ENCODE data around the gene FANCC.
"Not testable (repeated sequence)": the region's sequence is repeated elsewhere in the genome, so short reads cannot be mapped to it uniquely, and the experiment has no call there.

Gene FANCC

GRCh38 chr9:95277509-95277908 lies 40.0 kb downstream of the FANCC start:
- no peak for DNase-seq

- DNase-seq: no peak
These were observed 41.0 kb downstream of the FANCC start for GRCh38 chr9:95276395-95276954.

GRCh38 chr9:95274160-95274559 lies 43.3 kb downstream of the FANCC start:
- not testable (repeated sequence) for DNase-seq

- no peak for DNase-seq
These were observed 44.0 kb downstream of the FANCC start for GRCh38 chr9:95273369-95274022.

- DNase-seq: no peak
These were observed 44.7 kb downstream of the FANCC start for GRCh38 chr9:95272830-95273229.

GRCh38 chr9:95270790-95271189 lies 46.7 kb downstream of the FANCC start:
- no peak for DNase-seq

GRCh38 chr9:95269803-95270773 lies 47.4 kb downstream of the FANCC start:
- DNase-seq: not testable (repeated sequence)

- no peak for DNase-seq
These were observed 48.8 kb downstream of the FANCC start for GRCh38 chr9:95268681-95269080.

GRCh38 chr9:95266649-95267048 lies 50.9 kb downstream of the FANCC start:
- no peak for DNase-seq

GRCh38 chr9:95265960-95266359 lies 51.5 kb downstream of the FANCC start:
- DNase-seq: no peak

- no peak for DNase-seq
These were observed 52.4 kb downstream of the FANCC start for GRCh38 chr9:95264954-95265615.

GRCh38 chr9:95261890-95262289 lies 55.6 kb downstream of the FANCC start:
- no peak for DNase-seq

GRCh38 chr9:95250462-95251221 lies 66.9 kb downstream of the FANCC start:
- no peak for DNase-seq

- no peak for DNase-seq
These were observed 67.5 kb downstream of the FANCC start for GRCh38 chr9:95249986-95250385.

GRCh38 chr9:95246547-95246946 lies 71.0 kb downstream of the FANCC start:
- no peak for DNase-seq

- DNase-seq: no peak
These were observed 74.9 kb downstream of the FANCC start for GRCh38 chr9:95242613-95243012.

- no peak for DNase-seq
These were observed 78.4 kb downstream of the FANCC start for GRCh38 chr9:95239071-95239470.

GRCh38 chr9:95237336-95237735 lies 80.2 kb downstream of the FANCC start:
- DNase-seq: no peak

- no peak for DNase-seq
These were observed 87.5 kb downstream of the FANCC start for GRCh38 chr9:95230046-95230445.

- DNase-seq: no peak
These were observed 88.1 kb downstream of the FANCC start for GRCh38 chr9:95229230-95229915.

- DNase-seq: no peak
These were observed 90.6 kb downstream of the FANCC start for GRCh38 chr9:95226921-95227320.

GRCh38 chr9:95225726-95226106 lies 91.8 kb downstream of the FANCC start:
- no peak for DNase-seq

Measured in stimulated activated CD4-positive, alpha-beta T cell treated with anti-CD3 and anti-CD28 coated beads, Interleukin-1b, Interleukin-23, amount 100 ng/mL, for 48 hours (primary cell).